ENCODE results near the gene MRNIP. TPM values are rescaled to one million over a fixed set of nuclear protein-coding genes. Genes with fewer than 3 reads are reported as not detected.

The MRNIP gene
- total RNA-seq, 1 experiment from 2014 or later: 31.1 TPM

DNA sequence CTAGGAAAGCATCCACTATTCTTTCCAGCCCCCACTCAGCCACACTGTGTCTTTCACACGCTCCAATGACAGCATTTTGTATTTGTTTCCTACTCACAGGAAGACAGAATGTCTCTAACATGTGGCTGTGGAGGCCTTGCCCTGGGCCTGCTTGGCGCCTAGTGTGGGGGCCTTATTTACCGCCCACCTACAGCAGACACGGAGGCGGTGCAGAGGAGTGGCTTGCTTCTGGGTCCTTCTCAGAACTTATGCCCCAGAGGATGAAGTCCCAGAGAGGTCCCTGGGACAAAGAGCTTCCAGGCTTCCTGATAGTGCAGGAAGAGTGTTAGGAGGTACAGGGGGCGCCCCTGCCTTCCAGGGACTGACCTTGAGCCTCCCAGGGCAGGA lies 8.5 kb upstream of the MRNIP start:
- Mint-ChIP-seq H3K36me3 (ENCODE audit: insufficient read depth in 1 of 3, low read depth in 3 of 3) (peaks cover 15 to 60% (median 52%) of the 10 kb centered on the region in 3 experiments), H3K27ac (peak overlapping the region in 2 of 3 experiments; percentile 94 to 95; a peak in 4 of 7 replicates), H3K9me3 (no peaks in the 10 kb centered on the region), H3K4me1 (peaks cover 9 to 23% of the 10 kb centered on the region in 2 experiments), H3K27me3 (ENCODE audit: low read depth) (no peaks in the 10 kb centered on the region), H3K4me3 (no peak overlapping the region)
- no peak overlapping the region for H4K8ac ChIP-seq (replicated peaks; ENCODE audit: insufficient read length, low read depth, low read length)
- DNase-seq: no peak
- TF ChIP-seq, protein P1, sequence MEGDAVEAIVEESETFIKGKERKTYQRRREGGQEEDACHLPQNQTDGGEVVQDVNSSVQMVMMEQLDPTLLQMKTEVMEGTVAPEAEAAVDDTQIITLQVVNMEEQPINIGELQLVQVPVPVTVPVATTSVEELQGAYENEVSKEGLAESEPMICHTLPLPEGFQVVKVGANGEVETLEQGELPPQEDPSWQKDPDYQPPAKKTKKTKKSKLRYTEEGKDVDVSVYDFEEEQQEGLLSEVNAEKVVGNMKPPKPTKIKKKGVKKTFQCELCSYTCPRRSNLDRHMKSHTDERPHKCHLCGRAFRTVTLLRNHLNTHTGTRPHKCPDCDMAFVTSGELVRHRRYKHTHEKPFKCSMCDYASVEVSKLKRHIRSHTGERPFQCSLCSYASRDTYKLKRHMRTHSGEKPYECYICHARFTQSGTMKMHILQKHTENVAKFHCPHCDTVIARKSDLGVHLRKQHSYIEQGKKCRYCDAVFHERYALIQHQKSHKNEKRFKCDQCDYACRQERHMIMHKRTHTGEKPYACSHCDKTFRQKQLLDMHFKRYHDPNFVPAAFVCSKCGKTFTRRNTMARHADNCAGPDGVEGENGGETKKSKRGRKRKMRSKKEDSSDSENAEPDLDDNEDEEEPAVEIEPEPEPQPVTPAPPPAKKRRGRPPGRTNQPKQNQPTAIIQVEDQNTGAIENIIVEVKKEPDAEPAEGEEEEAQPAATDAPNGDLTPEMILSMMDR (conservative IDR thresholded peaks at IDR 0.05): no peak; the same call in 2 of the 3 replicates
- no peaks in the 10 kb centered on the region for H3K23me2 ChIP-seq (ENCODE audit: insufficient read length, low read depth, low read length, poor library complexity, severe bottlenecking)
- no peak overlapping the region for H4K5ac ChIP-seq (ENCODE audit: insufficient read length, low read depth, low read length)
- H4K91ac ChIP-seq (ENCODE audit: insufficient read length, low read depth, low read length): no peak overlapping the region
- no peak overlapping the region for H2AFZ ChIP-seq (ENCODE audit: low read length)
- no peaks in the 10 kb centered on the region for H4K20me1 ChIP-seq (ENCODE audit: control insufficient read depth, insufficient read depth, insufficient read length)
- no peak overlapping the region for H3K23ac ChIP-seq (ENCODE audit: insufficient read length, low read depth, low read length)
- no peak overlapping the region for H3K56ac ChIP-seq (ENCODE audit: insufficient read length, low read depth, low read length)
- H2BK15ac ChIP-seq (ENCODE audit: low read depth, low read length): no peak overlapping the region
- peaks cover 5% of the 10 kb centered on the region for H3K9me3 ChIP-seq (ENCODE audit: control insufficient read depth, low read depth, low read length)
- no peak overlapping the region for H2AK5ac ChIP-seq (ENCODE audit: insufficient read length, low read length)
- H3K4me2 ChIP-seq (ENCODE audit: insufficient read depth, insufficient read length, low read length): no peak overlapping the region
- no peak overlapping the region for H3K4ac ChIP-seq (ENCODE audit: low read depth, low read length)
- H3K79me1 ChIP-seq (ENCODE audit: insufficient read depth, low read depth, low read length, poor library complexity, severe bottlenecking): no peaks in the 10 kb centered on the region
- no peaks in the 10 kb centered on the region for H3K27me3 ChIP-seq (ENCODE audit: insufficient read depth, low read length)
- H2BK120ac ChIP-seq (ENCODE audit: low read depth, low read length, poor library complexity, severe bottlenecking): no peak overlapping the region
- H2BK12ac ChIP-seq (ENCODE audit: insufficient read length, low read depth, low read length): no peak overlapping the region
- H2BK20ac ChIP-seq (ENCODE audit: low read depth, low read length, poor library complexity, severe bottlenecking): no peak overlapping the region
- no peak overlapping the region for H2BK5ac ChIP-seq (ENCODE audit: insufficient read length, low read length)
- H3K9ac ChIP-seq (ENCODE audit: extremely low read depth, insufficient read length, low read length): no peak overlapping the region
- no peak overlapping the region for H3K14ac ChIP-seq (ENCODE audit: insufficient read depth, low read length)
- no peak overlapping the region for H3K18ac ChIP-seq (ENCODE audit: insufficient read length, low read depth, low read length)
- no CpG with 5 or more reads among the region's 6 CpGs for WGBS (ENCODE audit: extremely low coverage, insufficient read length, low lambda C conversion rate)
- no peaks in the 10 kb centered on the region for H3K79me2 ChIP-seq (ENCODE audit: insufficient read depth, low read length)
- H3T11ph ChIP-seq (ENCODE audit: low read length): no peak overlapping the region
- H3K27ac ChIP-seq (ENCODE audit: insufficient read length, low read depth, low read length): no peak overlapping the region
- H3K4me1 ChIP-seq (ENCODE audit: insufficient read depth, low read length): no peaks in the 10 kb centered on the region

Data from H9 (cell line).